ENCODE data around the gene IHH. TPM values are rescaled to one million over a fixed set of nuclear protein-coding genes. Genes with fewer than 3 reads are reported as not detected.

IHH gene
- total RNA-seq, 1 experiment from 2014 or later, result 0.17 TPM

DNA sequence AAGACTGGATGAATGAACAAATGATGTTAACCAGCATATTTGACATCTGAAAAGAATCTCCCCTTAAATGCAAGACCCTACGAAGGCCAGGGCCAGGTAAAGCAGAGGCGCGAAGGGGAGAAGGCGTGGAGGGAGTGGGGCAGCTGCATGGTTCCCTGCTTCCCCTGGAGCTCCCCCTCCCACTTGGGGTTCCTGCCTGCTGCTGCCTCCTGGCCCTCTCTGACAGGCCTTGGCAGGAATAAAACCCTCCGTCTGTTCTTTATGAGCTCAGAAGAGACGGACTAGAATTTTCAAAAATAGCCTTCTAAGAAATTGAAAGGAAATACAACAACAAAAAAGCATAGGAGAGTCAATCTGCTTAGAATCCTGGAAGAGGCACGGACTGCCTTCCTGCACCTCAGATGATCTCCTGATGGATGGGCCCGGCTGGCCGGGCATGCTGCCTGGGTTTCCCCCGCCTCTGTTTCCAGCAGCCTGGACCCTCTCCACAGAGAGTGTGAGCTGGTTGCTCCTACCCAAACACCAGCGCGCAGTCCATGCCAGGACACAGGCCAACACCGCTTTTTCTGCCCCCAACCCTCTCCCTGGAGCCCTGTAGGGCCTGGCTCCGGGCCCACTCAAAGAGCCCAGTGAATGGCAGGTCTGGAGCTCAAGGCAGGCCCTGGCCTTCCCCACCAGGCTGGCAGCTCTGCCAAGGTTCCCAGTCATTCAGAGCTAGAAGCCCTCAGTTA is 43.4 kb downstream of the IHH start (continued):
- no peak for TF ChIP-seq REST (IDR thresholded peaks at IDR 0.05; ENCODE audit: low read depth)

GRCh38 chr2:219016721-219017120 is 44.0 kb downstream of the IHH start:
- H3K4me3 ChIP-seq (replicated peaks in 1 of 2; ENCODE audit: low read depth in 1 of 2, low read length in 2 of 2), result no peak overlapping the region
- H3K36me3 ChIP-seq (ENCODE audit: control insufficient read depth in 1 of 2, insufficient read depth in 2 of 2, low read length in 2 of 2), result no peaks in the 10 kb centered on the region
- ChIA-PET RAD21 (ENCODE audit: low non-redundant PET in 1 of 2, low total read pairs in 2 of 2, uncharacterized antibody in 2 of 2, unreplicated experiment in 2 of 2) (no interaction called here), CTCF (interaction anchor here (1.4 to 2.1 kb wide), 3 partner anchors 13 kb away, joined by 3 to 7 read pairs (median 5); no protein-coding TSS in a partner anchor), POLR2A (no interaction called here)
- no peaks in the 10 kb centered on the region for H3K9me2 ChIP-seq (ENCODE audit: insufficient read depth)
- ATAC-seq (no peak), DNase-seq (ENCODE audit: low read depth, low spot score) (no peak)
- no peaks in the 10 kb centered on the region for H3K79me2 ChIP-seq (ENCODE audit: insufficient read depth, low read length)
- intact Hi-C loops (cut with micrococcal nuclease), result no loop called here
- H3K4me1 ChIP-seq (ENCODE audit: control insufficient read depth in 1 of 2, insufficient read depth in 2 of 2, low read length in 2 of 2), result no peaks in the 10 kb centered on the region
- no peaks in the 10 kb centered on the region for H3K27me3 ChIP-seq (ENCODE audit: insufficient read depth, low read length)
- no peaks in the 10 kb centered on the region; a peak in 1 of 4 replicates for H3K9me3 ChIP-seq (ENCODE audit: control insufficient read depth in 1 of 2, insufficient read depth in 1 of 2, low read depth in 1 of 2, low read length in 2 of 2)
- no peak overlapping the region for H3K9ac ChIP-seq (ENCODE audit: low read length)
- no peaks in the 10 kb centered on the region for H4K20me1 ChIP-seq (ENCODE audit: insufficient read depth)
- BruUV-seq (replicated peaks), result no TSS peak
- no peak overlapping the region for H2AFZ ChIP-seq (ENCODE audit: low read depth, low read length, poor library complexity, severe bottlenecking)
- H3K4me2 ChIP-seq (ENCODE audit: low read length), result no peak overlapping the region
- H3K27ac ChIP-seq (ENCODE audit: low read depth, low read length), result no peak overlapping the region
- TF ChIP-seq CBX3 (IDR thresholded peaks at IDR 0.05; ENCODE audit: low read depth) (no peak), CTCF (IDR thresholded peaks at IDR 0.05 in 2 of 3, conservative IDR thresholded peaks at IDR 0.05 in 1 of 3; ENCODE audit: borderline replicate concordance in 1 of 3, insufficient read depth in 1 of 3, low read depth in 2 of 3, low read length in 2 of 3) (no peak), ZFX (IDR thresholded peaks at IDR 0.05) (no peak), ZBTB33 (IDR thresholded peaks at IDR 0.05; ENCODE audit: extremely low read depth, insufficient replicate concordance, low read length) (no peak), FOSL1 (IDR thresholded peaks at IDR 0.05; ENCODE audit: low read depth) (no peak), CEBPB (IDR thresholded peaks at IDR 0.05; ENCODE audit: low read depth) (no peak), ELF1 (IDR thresholded peaks at IDR 0.05; ENCODE audit: borderline replicate concordance, low read depth) (no peak), REST (IDR thresholded peaks at IDR 0.05; ENCODE audit: low read depth) (no peak), RAD21 (IDR thresholded peaks at IDR 0.05; ENCODE audit: low read depth) (no peak), MAX (IDR thresholded peaks at IDR 0.05) (no peak)
- TF ChIP-seq, protein P1, sequence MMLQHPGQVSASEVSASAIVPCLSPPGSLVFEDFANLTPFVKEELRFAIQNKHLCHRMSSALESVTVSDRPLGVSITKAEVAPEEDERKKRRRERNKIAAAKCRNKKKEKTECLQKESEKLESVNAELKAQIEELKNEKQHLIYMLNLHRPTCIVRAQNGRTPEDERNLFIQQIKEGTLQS (IDR thresholded peaks at IDR 0.05), result no peak
